K562 (cell line): ENCODE results near the gene SOS2. TPM values are rescaled to one million over a fixed set of nuclear protein-coding genes. Genes with fewer than 3 reads are reported as not detected.

Experiments
- ATAC-seq: fragments of 200-7000 bp; cut with Tn5 transposase; 3 replicates; pipeline ENCODE4 v1.9.1; 2020; ENCODE audit warnings: moderate library complexity
- BruUV-seq: library from RNA; stranded (reverse); fragments of 400-500 nt; replicated peaks from 2 replicates; lab custom pipeline; 2021; lab: Mats Ljungman, UMichigan
- CTCF ChIA-PET: fragments of 300-600 bp; formaldehyde crosslinking; extraction: SDS; loops from one replicate; lab custom pipeline; 2021; ENCODE audit warnings: low intra/inter-chr PET ratio; lab: Yijun Ruan, JAX
- POLR2A ChIA-PET: fragments of 300-600, 350-650 bp; sonication (Branson Sonifier 250); formaldehyde crosslinking; extraction: SDS; loops from one replicate; lab custom pipeline; 2021; ENCODE audit warnings: antibody characterized with exemption, inconsistent platforms; lab: Yijun Ruan, JAX
- DNase-seq, 4 experiments: peaks; one replicate each; pipeline versions ENCODE4 v3.0.0 to v3.0.0-alpha.2; 2011 to 2018; ENCODE audit warnings: low spot score in 3 of 4, mixed read lengths in 3 of 4; ENCODE audit errors: extremely low read depth in 1 of 4
- FAIRE-seq: peaks from 2 replicates; lab custom pipeline; 2011; peaks lifted over from hg19 to GRCh38; lab: Jason Lieb, UNC
- H2AFZ ChIP-seq: 2 replicates; pipeline ENCODE4 v1.6.0; 2011; ENCODE audit warnings: low read depth, low read length, control low read depth, inconsistent platforms
- H3K27ac ChIP-seq: fragments of 200-600 bp; 3 replicates; pipeline ENCODE4 v1.8.0; 2011; ENCODE audit warnings: low read depth, mild to moderate bottlenecking, control low read depth, inconsistent platforms, low read length, moderate library complexity, mixed read lengths; ENCODE audit errors: extremely low read depth
- H3K27me3 ChIP-seq, 2 experiments: fragments of 300-600 bp in 1 of 2; 2 replicates in 1 of 2; 3 replicates in 1 of 2; pipeline versions ENCODE4 v1.6.0 to v1.8.0; 2011; ENCODE audit warnings: inconsistent platforms in 2 of 2, low read length in 2 of 2, mild to moderate bottlenecking in 1 of 2, mixed read lengths in 1 of 2, moderate library complexity in 1 of 2; ENCODE audit not compliant: control insufficient read depth in 2 of 2, insufficient read depth in 2 of 2
- H3K36me3 ChIP-seq: fragments of 300-600 bp; 3 replicates; pipeline ENCODE4 v1.8.0; 2011; ENCODE audit warnings: mild to moderate bottlenecking, low read length, inconsistent platforms; ENCODE audit not compliant: control insufficient read depth, insufficient read depth
- H3K4me1 ChIP-seq, 2 experiments: fragments of 200-600 bp in 1 of 2; replicated peaks in 1 of 2; 2 replicates in 1 of 2; 3 replicates in 1 of 2; pipeline versions ENCODE4 v1.5.1 to v1.8.0; 2011; ENCODE audit warnings: inconsistent platforms in 2 of 2, low read length in 2 of 2, mild to moderate bottlenecking in 1 of 2, mixed read lengths in 1 of 2, moderate library complexity in 1 of 2; ENCODE audit not compliant: control insufficient read depth in 2 of 2, insufficient read depth in 2 of 2
- H3K4me2 ChIP-seq: 2 replicates; pipeline ENCODE4 v1.6.1; 2011; ENCODE audit warnings: low read length, control low read depth, inconsistent platforms, mixed read lengths; ENCODE audit not compliant: insufficient read depth
- H3K4me3 ChIP-seq: fragments of 200-600 bp; sonication (generic), shearing (Covaris generic); 2 replicates; pipeline ENCODE4 v1.5.1; 2016; ENCODE audit warnings: control low read depth, inconsistent platforms
- H3K79me2 ChIP-seq: fragments of 200-600 bp; 3 replicates; pipeline ENCODE4 v1.8.0; 2011; ENCODE audit warnings: low read length, inconsistent platforms; ENCODE audit not compliant: control insufficient read depth, insufficient read depth
- H3K9ac ChIP-seq, 2 experiments: 2 replicates each; pipeline versions ENCODE4 v1.6.0 to v1.6.1; 2011; ENCODE audit warnings: low read depth in 2 of 2, low read length in 2 of 2, control low read depth in 1 of 2, inconsistent platforms in 1 of 2, mild to moderate bottlenecking in 1 of 2, mixed read lengths in 1 of 2; ENCODE audit not compliant: insufficient read depth in 1 of 2
- H3K9me1 ChIP-seq: one replicate; pipeline ENCODE4 v1.6.0; 2011; ENCODE audit warnings: inconsistent platforms, mild to moderate bottlenecking, low read length, moderate library complexity; ENCODE audit not compliant: control insufficient read depth, insufficient read depth
- H3K9me3 ChIP-seq: replicated peaks from 2 replicates; pipeline ENCODE4 v1.5.1; 2011; ENCODE audit warnings: low read depth, low read length, inconsistent platforms; ENCODE audit not compliant: control insufficient read depth, insufficient read depth
- H4K20me1 ChIP-seq: replicated peaks from 2 replicates; pipeline ENCODE4 v1.6.1; 2011; ENCODE audit warnings: low read length, inconsistent platforms, mixed read lengths; ENCODE audit not compliant: control insufficient read depth, insufficient read depth
- PHB ChIP-seq: fragments of 250-450 bp; sonication (Bioruptor Pico); IDR thresholded peaks from 2 replicates; pipeline ENCODE4 v1.5.0; 2021
- PRPF4 ChIP-seq: fragments of 200-400 bp; formaldehyde crosslinking; IDR thresholded peaks from one replicate; pipeline ENCODE4 v1.6.1; 2017; ENCODE audit warnings: low read length, low read depth, mild to moderate bottlenecking; ENCODE audit not compliant: insufficient read depth, poor library complexity, severe bottlenecking
- WGBS: fragments of 100-300 bp; shearing (Covaris generic); methylation state at CpG from one replicate; pipeline ENCODE4 v1.1.6; 2016; ENCODE audit warnings: low coverage, mixed read lengths; ENCODE audit not compliant: insufficient coverage; ENCODE audit errors: missing lambda C conversion rate; 5-methylcytosine and 5-hydroxymethylcytosine counted together
- in situ Hi-C: fragments of 300-500 bp; cut with MboI; formaldehyde crosslinking; loops from 4 replicates; pipeline ENCODE4 v1.15.0; 2018; ENCODE audit warnings: inconsistent platforms, mixed read lengths
- intact Hi-C: fragments of 100-400 bp; cut with micrococcal nuclease; formaldehyde crosslinking; loops from 2 replicates; pipeline ENCODE4 v1.14.2; 2022
- polyA plus RNA-seq, 8 experiments: library from polyadenylated mRNA; depleted of rRNA in 4 of 8; stranded (reverse) in 5 of 8; unstranded in 3 of 8; fragments of >200 nt; fragmentation: Nextera tagmentation in 2 of 8; fragmentation: Illumina TruSeq in 1 of 8; extraction: Ambion mirVana in 2 of 8; extraction: Trizol in 1 of 8; gene quantifications; 2 replicates each; pipeline versions ENCODE4 v1.2.1 to v1.2.3, GENCODE V29; 2011 to 2014; ENCODE audit warnings: inconsistent platforms in 1 of 8, missing spikeins in 1 of 8
- total RNA-seq, 7 experiments: library from RNA; depleted of rRNA in 6 of 7; stranded (reverse); fragments of >200 nt in 6 of 7; fragmentation: Illumina TruSeq in 2 of 7; extraction: Trizol in 2 of 7; gene quantifications; 2 replicates each; pipeline versions ENCODE4 v1.2.1 to v1.2.3, GENCODE V29; 2011 to 2021; ENCODE audit warnings: low replicate concordance in 1 of 7
- TF ChIP-seq, protein P1 (sequence below), 3 experiments: fragments of 200-800 bp in 1 of 3; fragments of 250-450 bp in 1 of 3; fragments of 450-650 bp in 1 of 3; sonication (Bioruptor Pico) in 1 of 3; sonication (Bioruptor generic) in 1 of 3; formaldehyde crosslinking in 1 of 3; IDR thresholded peaks; 2 replicates each; pipeline versions ENCODE4 v1.6.1 to v1.8.0; 2016 to 2022; ENCODE audit warnings: mild to moderate bottlenecking in 2 of 3, missing genetic modification characterization in 2 of 3, missing compliant biosample characterization in 1 of 3, moderate library complexity in 1 of 3
- TF ChIP-seq, protein P2 (sequence below): fragments of 250-450 bp; sonication (Bioruptor Pico); IDR thresholded peaks from 2 replicates; pipeline ENCODE4 v1.8.0; 2022; ENCODE audit warnings: moderate library complexity, mild to moderate bottlenecking, inconsistent platforms
- TF ChIP-seq, protein P3 (sequence below): fragments of 250-450 bp; sonication (Bioruptor Pico); IDR thresholded peaks from 2 replicates; pipeline ENCODE4 v1.5.0; 2021
- TF ChIP-seq, protein P4 (sequence below): sonication (generic); formaldehyde crosslinking; IDR thresholded peaks from 2 replicates; pipeline ENCODE4 v1.8.1; 2023; ENCODE audit warnings: missing genetic modification reagents, mild to moderate bottlenecking, borderline replicate concordance

Gene SOS2
- total and polyA plus RNA-seq, 9 of the 15 experiments (the other 6 are each of a cell fraction or from before 2014, with no cell fraction given), result 2.2 to 13.1 (median 10.5) TPM

DNA sequence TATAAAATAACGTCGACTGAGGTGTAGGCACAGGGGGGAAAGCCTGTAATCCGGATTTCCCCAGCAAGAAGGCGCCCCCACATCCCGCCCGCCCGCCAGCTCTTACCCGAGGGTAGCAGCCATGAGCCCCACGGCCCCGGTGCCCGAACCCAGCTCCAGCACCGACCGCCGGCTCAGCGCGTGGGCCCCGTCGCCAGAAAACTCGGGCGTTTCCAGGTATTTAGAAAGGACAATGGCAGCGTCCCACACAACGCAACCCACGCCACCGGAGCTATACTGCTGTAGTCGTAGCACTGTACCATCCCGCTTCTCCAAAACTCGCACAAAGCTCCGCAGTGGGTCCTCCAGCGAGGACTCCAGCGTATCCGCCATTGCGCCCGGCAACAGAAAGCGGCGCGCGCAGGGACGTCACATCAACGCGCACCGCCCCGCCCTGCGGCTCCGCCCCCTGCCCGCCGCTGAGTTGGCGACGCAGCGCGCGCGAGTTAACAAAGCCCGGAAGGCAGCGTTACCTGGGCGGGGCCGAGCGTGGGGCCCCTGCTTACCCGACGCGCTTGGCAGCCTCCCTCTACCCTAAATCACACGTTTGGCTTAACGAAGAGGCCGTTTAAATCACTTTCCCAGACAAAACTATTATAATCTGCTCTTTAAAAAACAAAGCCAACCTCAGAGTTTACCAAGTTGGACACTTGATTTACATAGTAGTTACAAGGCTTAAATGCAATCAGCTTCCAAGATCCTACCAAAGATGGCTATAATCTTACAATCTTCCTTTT is 115.0 kb downstream of the SOS2 start, which contains the start of gene VCPKMT (continued):
- TF ChIP-seq, protein P1, sequence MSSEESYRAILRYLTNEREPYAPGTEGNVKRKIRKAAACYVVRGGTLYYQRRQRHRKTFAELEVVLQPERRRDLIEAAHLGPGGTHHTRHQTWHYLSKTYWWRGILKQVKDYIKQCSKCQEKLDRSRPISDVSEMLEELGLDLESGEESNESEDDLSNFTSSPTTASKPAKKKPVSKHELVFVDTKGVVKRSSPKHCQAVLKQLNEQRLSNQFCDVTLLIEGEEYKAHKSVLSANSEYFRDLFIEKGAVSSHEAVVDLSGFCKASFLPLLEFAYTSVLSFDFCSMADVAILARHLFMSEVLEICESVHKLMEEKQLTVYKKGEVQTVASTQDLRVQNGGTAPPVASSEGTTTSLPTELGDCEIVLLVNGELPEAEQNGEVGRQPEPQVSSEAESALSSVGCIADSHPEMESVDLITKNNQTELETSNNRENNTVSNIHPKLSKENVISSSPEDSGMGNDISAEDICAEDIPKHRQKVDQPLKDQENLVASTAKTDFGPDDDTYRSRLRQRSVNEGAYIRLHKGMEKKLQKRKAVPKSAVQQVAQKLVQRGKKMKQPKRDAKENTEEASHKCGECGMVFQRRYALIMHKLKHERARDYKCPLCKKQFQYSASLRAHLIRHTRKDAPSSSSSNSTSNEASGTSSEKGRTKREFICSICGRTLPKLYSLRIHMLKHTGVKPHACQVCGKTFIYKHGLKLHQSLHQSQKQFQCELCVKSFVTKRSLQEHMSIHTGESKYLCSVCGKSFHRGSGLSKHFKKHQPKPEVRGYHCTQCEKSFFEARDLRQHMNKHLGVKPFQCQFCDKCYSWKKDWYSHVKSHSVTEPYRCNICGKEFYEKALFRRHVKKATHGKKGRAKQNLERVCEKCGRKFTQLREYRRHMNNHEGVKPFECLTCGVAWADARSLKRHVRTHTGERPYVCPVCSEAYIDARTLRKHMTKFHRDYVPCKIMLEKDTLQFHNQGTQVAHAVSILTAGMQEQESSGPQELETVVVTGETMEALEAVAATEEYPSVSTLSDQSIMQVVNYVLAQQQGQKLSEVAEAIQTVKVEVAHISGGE (CRISPR knock-in tag; IDR thresholded peaks at IDR 0.05), result no peak
- TF ChIP-seq, protein P2, sequence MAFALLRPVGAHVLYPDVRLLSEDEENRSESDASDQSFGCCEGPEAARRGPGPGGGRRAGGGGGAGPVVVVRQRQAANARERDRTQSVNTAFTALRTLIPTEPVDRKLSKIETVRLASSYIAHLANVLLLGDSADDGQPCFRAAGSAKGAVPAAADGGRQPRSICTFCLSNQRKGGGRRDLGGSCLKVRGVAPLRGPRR (CRISPR knock-in tag), result no peak

DNA sequence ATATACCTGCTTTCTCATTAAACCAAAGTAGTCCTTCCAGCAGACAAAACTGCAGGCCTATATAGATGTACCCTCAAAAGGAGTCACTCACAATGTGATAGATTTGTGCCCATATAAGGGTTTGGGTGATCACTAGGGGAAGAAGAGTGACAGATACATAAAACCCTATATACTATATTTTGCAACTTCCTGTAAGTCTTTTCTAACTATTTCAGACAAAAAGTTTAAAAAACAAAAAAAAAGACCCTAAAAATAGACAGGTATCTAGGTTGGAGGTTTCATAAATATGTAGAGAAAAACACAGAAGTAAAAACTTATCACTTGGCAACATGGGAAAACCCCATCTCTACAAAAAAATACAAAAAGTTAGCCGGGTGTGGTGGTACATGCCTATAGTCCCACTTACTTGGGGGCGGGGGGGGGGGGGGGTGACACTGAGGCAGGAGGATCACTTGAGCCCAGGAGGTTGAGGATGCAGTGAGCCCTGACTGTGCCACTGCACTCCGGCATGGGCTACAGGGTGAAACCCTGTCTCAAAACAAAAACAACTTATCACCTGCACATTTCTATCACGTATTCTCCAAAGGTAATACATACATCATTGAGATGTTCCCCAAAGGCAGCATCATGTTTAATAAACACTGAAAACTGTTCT is 117.9 kb downstream of the SOS2 start:
- Histone ChIP-seq H3K79me2 (peaks cover 24% of the 10 kb centered on the region), H3K4me1 (peaks cover 4 to 6% of the 10 kb centered on the region in 2 experiments; a peak in 4 of 5 replicates), H3K9me1 (no peaks in the 10 kb centered on the region), H3K27ac (no peak overlapping the region), H4K20me1 (no peaks in the 10 kb centered on the region), H3K4me3 (no peak overlapping the region), H3K9me3 (no peaks in the 10 kb centered on the region), H3K9ac (no peak overlapping the region), H3K4me2 (no peak overlapping the region), H3K27me3 (no peaks in the 10 kb centered on the region), H2AFZ (no peak overlapping the region), H3K36me3 (peaks cover 69% of the 10 kb centered on the region; the same call in 2 of the 3 replicates)
- DNase-seq (no peak), FAIRE-seq (no peak), ATAC-seq (no peak)
- ChIA-PET CTCF (no interaction called here), POLR2A (interaction anchor here (1.1 to 1.4 kb wide), 3 partner anchors 10 to 251 kb away, joined by 3 to 4 read pairs (median 3); no protein-coding TSS in a partner anchor)
- in situ Hi-C loops, result loop anchor here (25.0 kb wide), 1 partner anchor 476 kb away; the partner anchor contains the start of gene DNAAF2
- 86% methylated on average over 1 of the region's 4 CpGs for WGBS
- BruUV-seq, result no TSS peak
- intact Hi-C loops, result loop anchor here (10.0 kb wide), 1 partner anchor 121 kb away; the partner anchor contains the start of gene SOS2
- TF ChIP-seq PHB (CRISPR knock-in tag) (no peak), PRPF4 (no peak)
- TF ChIP-seq, protein P3, sequence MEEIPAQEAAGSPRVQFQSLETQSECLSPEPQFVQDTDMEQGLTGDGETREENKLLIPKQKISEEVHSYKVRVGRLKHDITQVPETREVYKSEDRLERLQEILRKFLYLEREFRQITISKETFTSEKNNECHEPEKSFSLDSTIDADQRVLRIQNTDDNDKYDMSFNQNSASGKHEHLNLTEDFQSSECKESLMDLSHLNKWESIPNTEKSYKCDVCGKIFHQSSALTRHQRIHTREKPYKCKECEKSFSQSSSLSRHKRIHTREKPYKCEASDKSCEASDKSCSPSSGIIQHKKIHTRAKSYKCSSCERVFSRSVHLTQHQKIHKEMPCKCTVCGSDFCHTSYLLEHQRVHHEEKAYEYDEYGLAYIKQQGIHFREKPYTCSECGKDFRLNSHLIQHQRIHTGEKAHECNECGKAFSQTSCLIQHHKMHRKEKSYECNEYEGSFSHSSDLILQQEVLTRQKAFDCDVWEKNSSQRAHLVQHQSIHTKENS (CRISPR knock-in tag), result no peak
- TF ChIP-seq, protein P4, sequence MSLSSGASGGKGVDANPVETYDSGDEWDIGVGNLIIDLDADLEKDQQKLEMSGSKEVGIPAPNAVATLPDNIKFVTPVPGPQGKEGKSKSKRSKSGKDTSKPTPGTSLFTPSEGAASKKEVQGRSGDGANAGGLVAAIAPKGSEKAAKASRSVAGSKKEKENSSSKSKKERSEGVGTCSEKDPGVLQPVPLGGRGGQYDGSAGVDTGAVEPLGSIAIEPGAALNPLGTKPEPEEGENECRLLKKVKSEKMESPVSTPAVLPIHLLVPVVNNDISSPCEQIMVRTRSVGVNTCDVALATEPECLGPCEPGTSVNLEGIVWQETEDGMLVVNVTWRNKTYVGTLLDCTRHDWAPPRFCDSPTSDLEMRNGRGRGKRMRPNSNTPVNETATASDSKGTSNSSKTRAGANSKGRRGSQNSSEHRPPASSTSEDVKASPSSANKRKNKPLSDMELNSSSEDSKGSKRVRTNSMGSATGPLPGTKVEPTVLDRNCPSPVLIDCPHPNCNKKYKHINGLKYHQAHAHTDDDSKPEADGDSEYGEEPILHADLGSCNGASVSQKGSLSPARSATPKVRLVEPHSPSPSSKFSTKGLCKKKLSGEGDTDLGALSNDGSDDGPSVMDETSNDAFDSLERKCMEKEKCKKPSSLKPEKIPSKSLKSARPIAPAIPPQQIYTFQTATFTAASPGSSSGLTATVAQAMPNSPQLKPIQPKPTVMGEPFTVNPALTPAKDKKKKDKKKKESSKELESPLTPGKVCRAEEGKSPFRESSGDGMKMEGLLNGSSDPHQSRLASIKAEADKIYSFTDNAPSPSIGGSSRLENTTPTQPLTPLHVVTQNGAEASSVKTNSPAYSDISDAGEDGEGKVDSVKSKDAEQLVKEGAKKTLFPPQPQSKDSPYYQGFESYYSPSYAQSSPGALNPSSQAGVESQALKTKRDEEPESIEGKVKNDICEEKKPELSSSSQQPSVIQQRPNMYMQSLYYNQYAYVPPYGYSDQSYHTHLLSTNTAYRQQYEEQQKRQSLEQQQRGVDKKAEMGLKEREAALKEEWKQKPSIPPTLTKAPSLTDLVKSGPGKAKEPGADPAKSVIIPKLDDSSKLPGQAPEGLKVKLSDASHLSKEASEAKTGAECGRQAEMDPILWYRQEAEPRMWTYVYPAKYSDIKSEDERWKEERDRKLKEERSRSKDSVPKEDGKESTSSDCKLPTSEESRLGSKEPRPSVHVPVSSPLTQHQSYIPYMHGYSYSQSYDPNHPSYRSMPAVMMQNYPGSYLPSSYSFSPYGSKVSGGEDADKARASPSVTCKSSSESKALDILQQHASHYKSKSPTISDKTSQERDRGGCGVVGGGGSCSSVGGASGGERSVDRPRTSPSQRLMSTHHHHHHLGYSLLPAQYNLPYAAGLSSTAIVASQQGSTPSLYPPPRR (CRISPR knock-in tag), result no peak
